ENCODE data around the gene SLC5A10.

DNA sequence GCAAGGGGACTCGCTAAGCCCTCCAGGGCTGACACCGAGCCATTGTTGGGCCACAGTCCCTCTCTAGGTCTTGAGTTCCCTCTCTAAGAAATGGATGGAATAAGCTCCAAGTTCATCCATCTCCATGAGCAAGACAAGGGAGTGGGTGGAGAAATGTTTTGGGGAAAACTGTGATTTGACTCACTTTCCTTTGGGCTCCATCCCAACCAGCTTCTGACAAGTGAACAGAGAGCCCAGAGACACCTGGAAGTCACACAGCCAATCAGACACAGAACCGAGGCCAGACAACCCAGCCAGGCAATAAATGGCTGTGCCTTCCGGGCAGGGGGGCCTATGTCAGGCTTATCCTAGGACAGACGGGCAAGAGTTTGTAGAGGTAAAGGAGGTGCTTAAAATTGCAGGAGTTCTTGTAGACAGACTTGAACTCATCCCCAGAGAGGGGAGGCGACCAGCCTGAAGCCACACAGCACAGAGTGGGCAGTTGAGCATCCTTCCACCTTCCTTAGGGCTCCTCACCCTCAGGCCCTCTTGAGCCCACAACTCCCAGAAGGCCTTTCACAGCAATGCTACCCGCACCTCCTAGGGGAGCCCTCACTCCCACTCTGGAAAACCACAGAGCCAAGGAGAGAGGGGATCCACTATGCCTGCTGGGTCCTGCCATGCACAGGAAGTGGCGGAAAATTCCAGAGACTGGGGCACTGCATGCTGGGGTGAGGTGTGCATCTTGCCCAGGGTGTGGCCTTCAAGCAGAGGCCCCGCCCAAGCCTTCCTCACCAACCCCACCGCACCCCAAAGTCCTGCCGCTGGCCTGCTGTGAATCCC is 62.1 kb downstream of the SLC5A10 start:
- TF ChIP-seq POLR2A (IDR thresholded peaks at IDR 0.05) (no peak), CTCF (IDR thresholded peaks at IDR 0.05) (no peak)
